ENCODE results near the gene DNM3.

DNM3 gene

GRCh38 chr1:172277275-172277674 is 436.0 kb downstream of the DNM3 start:
- no peaks in the 10 kb centered on the region for H3K36me3 ChIP-seq (ENCODE audit: control insufficient read depth in 2 of 2, insufficient read depth in 1 of 2, low read length in 2 of 2)
- no peaks in the 10 kb centered on the region for H3K9me3 ChIP-seq (ENCODE audit: control insufficient read depth, insufficient read depth, low read depth, low read length)
- ChIA-PET CTCF (no interaction called here), POLR2A (no interaction called here)
- no peak overlapping the region for H3K27ac ChIP-seq (ENCODE audit: extremely low read depth, low read depth, low read length)
- no peak overlapping the region for H3K4me3 ChIP-seq (ENCODE audit: low read depth, low read length)
- TF ChIP-seq ZNF266 (tag by site-specific recombination; IDR thresholded peaks at IDR 0.05; ENCODE audit: low read depth) (no peak), ZNF280C (tag by site-specific recombination; IDR thresholded peaks at IDR 0.05) (no peak), ZNF585B (tag by site-specific recombination; IDR thresholded peaks at IDR 0.05) (no peak), ZBTB44 (tag by site-specific recombination; IDR thresholded peaks at IDR 0.05) (no peak), ZNF660 (tag by site-specific recombination; IDR thresholded peaks at IDR 0.05) (no peak), ZNF488 (tag by site-specific recombination; IDR thresholded peaks at IDR 0.05) (no peak)
- H3K4me1 ChIP-seq (ENCODE audit: control insufficient read depth, insufficient read depth, low read length): no peaks in the 10 kb centered on the region; the same call in 1 of the 2 replicates

GRCh38 chr1:172277989-172278388 is 436.7 kb downstream of the DNM3 start:
- Histone ChIP-seq H3K36me3 (ENCODE audit: control insufficient read depth in 2 of 2, insufficient read depth in 1 of 2, low read length in 2 of 2) (no peaks in the 10 kb centered on the region), H3K27ac (ENCODE audit: extremely low read depth, low read depth, low read length) (no peak overlapping the region), H3K4me3 (ENCODE audit: low read depth, low read length) (no peak overlapping the region), H3K4me1 (ENCODE audit: control insufficient read depth, insufficient read depth, low read length) (no peaks in the 10 kb centered on the region; the same call in 1 of the 2 replicates), H3K9me3 (ENCODE audit: control insufficient read depth, insufficient read depth, low read depth, low read length) (no peaks in the 10 kb centered on the region)
- CTCF ChIA-PET: no interaction called here
- POLR2A ChIA-PET: no interaction called here
- TF ChIP-seq ZSCAN30 (tag by site-specific recombination; IDR thresholded peaks at IDR 0.05) (no peak), SP7 (tag by site-specific recombination; IDR thresholded peaks at IDR 0.05) (no peak), ZNF621 (tag by site-specific recombination; IDR thresholded peaks at IDR 0.05) (no peak), GLIS2 (tag by site-specific recombination; IDR thresholded peaks at IDR 0.05) (no peak)

GRCh38 chr1:172278478-172278877 is 437.2 kb downstream of the DNM3 start:
- ChIA-PET POLR2A (no interaction called here), CTCF (interaction anchor here (0.7 kb wide), 1 partner anchor 1884 kb away, joined by 4 read pairs; no protein-coding TSS in a partner anchor)
- Histone ChIP-seq H3K27ac (ENCODE audit: extremely low read depth, low read depth, low read length) (no peak overlapping the region), H3K4me1 (ENCODE audit: control insufficient read depth, insufficient read depth, low read length) (no peaks in the 10 kb centered on the region; the same call in 1 of the 2 replicates), H3K9me3 (ENCODE audit: control insufficient read depth, insufficient read depth, low read depth, low read length) (no peaks in the 10 kb centered on the region), H3K36me3 (ENCODE audit: control insufficient read depth in 2 of 2, insufficient read depth in 1 of 2, low read length in 2 of 2) (no peaks in the 10 kb centered on the region), H3K4me3 (ENCODE audit: low read depth, low read length) (no peak overlapping the region)
- TF ChIP-seq PATZ1 (tag by site-specific recombination; IDR thresholded peaks at IDR 0.05) (no peak), ZXDB (tag by site-specific recombination; IDR thresholded peaks at IDR 0.05) (no peak), ZNF211 (tag by site-specific recombination; IDR thresholded peaks at IDR 0.05; ENCODE audit: low read depth) (no peak), KLF1 (tag by site-specific recombination; IDR thresholded peaks at IDR 0.05) (no peak), ZNF433 (tag by site-specific recombination; IDR thresholded peaks at IDR 0.05; ENCODE audit: low read depth) (no peak), ZNF24 (tag by site-specific recombination; IDR thresholded peaks at IDR 0.05) (no peak), ZNF658 (tag by site-specific recombination; IDR thresholded peaks at IDR 0.05) (no peak), KLF17 (tag by site-specific recombination; IDR thresholded peaks at IDR 0.05) (no peak), ZNF785 (tag by site-specific recombination; IDR thresholded peaks at IDR 0.05) (no peak), SETDB1 (IDR thresholded peaks at IDR 0.05; ENCODE audit: insufficient read length, low read length) (no peak), ZNF514 (tag by site-specific recombination; IDR thresholded peaks at IDR 0.05) (no peak), ZNF324 (tag by site-specific recombination; IDR thresholded peaks at IDR 0.05) (no peak), ZNF292 (tag by site-specific recombination; IDR thresholded peaks at IDR 0.05; ENCODE audit: borderline replicate concordance, low read depth) (no peak), ZNF610 (tag by site-specific recombination; IDR thresholded peaks at IDR 0.05; ENCODE audit: borderline replicate concordance) (no peak)
